Activated CD4-positive, alpha-beta T cell treated with anti-CD3 and anti-CD28 coated beads for 48 hours (primary cell): Measurements from ENCODE around the gene ERO1A.
"Not testable (repeated sequence)": the region's sequence is repeated elsewhere in the genome, so short reads cannot be mapped to it uniquely, and the experiment has no call there.

Experiments used
- DNase-seq: peaks from one replicate; pipeline ENCODE4 v3.0.0-alpha.2; 2020

Gene ERO1A

GRCh38 chr14:52695481-52696091, at the start of gene ERO1A:
Gene ERO1A (minus strand): TSS chr14:52695558. CDS start chr14:52695481, 77 bp downstream.
- peak; percentile 77 for DNase-seq

- DNase-seq = no peak
These were observed 46.5 kb upstream of the ERO1A start for GRCh38 chr14:52741865-52742264.

- no peak for DNase-seq
These were observed 45.4 kb upstream of the ERO1A start for GRCh38 chr14:52740751-52741150.

- no peak for DNase-seq
These were observed 43.1 kb upstream of the ERO1A start for GRCh38 chr14:52738409-52738808.

GRCh38 chr14:52735921-52736489, 40.6 kb upstream of the ERO1A start:
- DNase-seq = no peak

GRCh38 chr14:52733824-52734223, 38.5 kb upstream of the ERO1A start:
- no peak for DNase-seq

GRCh38 chr14:52730709-52731111, 35.4 kb upstream of the ERO1A start:
- DNase-seq = no peak

- peak; percentile 99 for DNase-seq
These were observed 34.8 kb upstream of the ERO1A start, which contains the start of gene STYX for GRCh38 chr14:52729925-52730708. Gene STYX (plus strand): TSS chr14:52730166. CDS start chr14:52730475, 309 bp downstream.

- DNase-seq = no peak
These were observed 34.2 kb upstream of the ERO1A start for GRCh38 chr14:52729585-52729924.

- not testable (repeated sequence) for DNase-seq
These were observed 33.7 kb upstream of the ERO1A start for GRCh38 chr14:52729035-52729434.

- not testable (repeated sequence) for DNase-seq
These were observed 32.2 kb upstream of the ERO1A start for GRCh38 chr14:52727509-52727908.

GRCh38 chr14:52724360-52724644, 28.9 kb upstream of the ERO1A start:
- no peak for DNase-seq

- no peak for DNase-seq
These were observed 28.4 kb upstream of the ERO1A start for GRCh38 chr14:52723514-52724359.

GRCh38 chr14:52716155-52716554, 20.8 kb upstream of the ERO1A start:
- DNase-seq = no peak

GRCh38 chr14:52711666-52712065, 16.3 kb upstream of the ERO1A start:
- no peak for DNase-seq

- peak; percentile 96 for DNase-seq
These were observed 11.7 kb upstream of the ERO1A start, which contains the start of gene PSMC6 for GRCh38 chr14:52706724-52707706. Gene PSMC6 (plus strand): TSS chr14:52707200. CDS start chr14:52707220, 20 bp downstream.

GRCh38 chr14:52706286-52706685, 10.9 kb upstream of the ERO1A start:
- DNase-seq = peak; percentile 56

GRCh38 chr14:52703664-52704063, 8.3 kb upstream of the ERO1A start:
- DNase-seq = no peak

- DNase-seq = no peak
These were observed 7.9 kb upstream of the ERO1A start for GRCh38 chr14:52703225-52703624.

- no peak for DNase-seq
These were observed 5.9 kb upstream of the ERO1A start for GRCh38 chr14:52701223-52701622.

- no peak for DNase-seq
These were observed 5.4 kb upstream of the ERO1A start for GRCh38 chr14:52700701-52701172.
